GM21515 (cell line): ENCODE data around the gene SCN5A.

ENCODE experiments used
- ATAC-seq: cut with Tn5 transposase; IDR thresholded peaks from one replicate; pipeline ENCODE4 v1.9.1; 2021; ENCODE audit not compliant: unreplicated experiment

Gene SCN5A

GRCh38 chr3:38545983-38546382, 103.5 kb downstream of the SCN5A start:
- no peak for ATAC-seq

GRCh38 chr3:38545550-38545949, 103.9 kb downstream of the SCN5A start:
- no peak for ATAC-seq

- ATAC-seq: no peak
These were observed 104.6 kb downstream of the SCN5A start for GRCh38 chr3:38544926-38545325.

- ATAC-seq: no peak
These were observed 105.9 kb downstream of the SCN5A start for GRCh38 chr3:38543586-38543985.

GRCh38 chr3:38542401-38543298, 106.8 kb downstream of the SCN5A start:
- ATAC-seq: no peak

- ATAC-seq: no peak
These were observed 107.7 kb downstream of the SCN5A start for GRCh38 chr3:38541806-38542205.

- ATAC-seq: no peak
These were observed 110.6 kb downstream of the SCN5A start for GRCh38 chr3:38538773-38539353.

GRCh38 chr3:38536671-38537070, 112.8 kb downstream of the SCN5A start:
- no peak for ATAC-seq

- ATAC-seq: no peak
These were observed 114.9 kb downstream of the SCN5A start for GRCh38 chr3:38534604-38535003.

GRCh38 chr3:38534180-38534579, 115.3 kb downstream of the SCN5A start:
- ATAC-seq: no peak

GRCh38 chr3:38533285-38533976, 116.1 kb downstream of the SCN5A start:
- no peak for ATAC-seq

- no peak for ATAC-seq
These were observed 117.0 kb downstream of the SCN5A start for GRCh38 chr3:38532529-38532928.

GRCh38 chr3:38528457-38528856, 121.0 kb downstream of the SCN5A start:
- no peak for ATAC-seq

GRCh38 chr3:38526792-38527191, 122.7 kb downstream of the SCN5A start:
- no peak for ATAC-seq

GRCh38 chr3:38524141-38524739, 125.2 kb downstream of the SCN5A start:
- no peak for ATAC-seq

- ATAC-seq: no peak
These were observed 127.5 kb downstream of the SCN5A start for GRCh38 chr3:38522002-38522401.

- ATAC-seq: no peak
These were observed 128.0 kb downstream of the SCN5A start for GRCh38 chr3:38521391-38521987.

- no peak for ATAC-seq
These were observed 129.8 kb downstream of the SCN5A start for GRCh38 chr3:38519651-38520050.

- no peak for ATAC-seq
These were observed 130.5 kb downstream of the SCN5A start for GRCh38 chr3:38519000-38519399.

GRCh38 chr3:38516669-38517068, 132.8 kb downstream of the SCN5A start:
- no peak for ATAC-seq

GRCh38 chr3:38515367-38515766, 134.1 kb downstream of the SCN5A start:
- no peak for ATAC-seq
